Naive B cell (primary cell): ENCODE results near the gene SCGB1C1. TPM values are rescaled to one million over a fixed set of nuclear protein-coding genes. Genes with fewer than 3 reads are reported as not detected.

ENCODE experiments used
- ATAC-seq, 2 donors: fragments of 150-1000 bp; cut with Tn5 transposase; 2 replicates each; pipeline ENCODE4 v1.10.0; 2021; ENCODE audit warnings: low read depth in 2 of 2, mild to moderate bottlenecking in 2 of 2, moderate library complexity in 2 of 2
- DNase-seq: peaks from one replicate; pipeline ENCODE4 v3.0.0; 2022
- H3K27ac Mint-ChIP-seq, 6 donors: one replicate each; pipeline ENCODE4 v1.8.0; 2020 to 2022; ENCODE audit warnings: mild to moderate bottlenecking in 6 of 6, mixed read lengths in 6 of 6, moderate library complexity in 5 of 6, inconsistent platforms in 2 of 6
- H3K27me3 Mint-ChIP-seq, 3 donors: one replicate each; pipeline ENCODE4 v1.8.0; 2021 to 2022; ENCODE audit warnings: mixed read lengths in 3 of 3, mild to moderate bottlenecking in 1 of 3
- H3K36me3 Mint-ChIP-seq, 2 donors: one replicate each; pipeline ENCODE4 v1.8.0; 2020 to 2022; ENCODE audit warnings: mixed read lengths in 2 of 2, inconsistent platforms in 1 of 2, mild to moderate bottlenecking in 1 of 2
- H3K4me1 Mint-ChIP-seq, 3 donors: one replicate each; pipeline ENCODE4 v1.8.0; 2020 to 2022; ENCODE audit warnings: mixed read lengths in 3 of 3, inconsistent platforms in 1 of 3, mild to moderate bottlenecking in 1 of 3, moderate library complexity in 1 of 3
- H3K4me3 Mint-ChIP-seq, 8 donors: one replicate each; pipeline ENCODE4 v1.8.0; 2020 to 2022; ENCODE audit warnings: mild to moderate bottlenecking in 8 of 8, mixed read lengths in 8 of 8, moderate library complexity in 8 of 8, inconsistent platforms in 2 of 8
- H3K9me3 Mint-ChIP-seq, 7 donors: one replicate each; pipeline ENCODE4 v1.8.0; 2020 to 2022; ENCODE audit warnings: mixed read lengths in 7 of 7, mild to moderate bottlenecking in 5 of 7, inconsistent platforms in 2 of 7, moderate library complexity in 1 of 7
- polyA plus RNA-seq, 6 donors: library from polyadenylated mRNA; unstranded; fragments of 300-500 nt; fragmentation: Illumina TruSeq; gene quantifications; one replicate each; pipeline ENCODE4 v1.2.3, GENCODE V29; 2021; ENCODE audit warnings: low read depth in 6 of 6

The SCGB1C1 gene
- polyA plus RNA-seq, 6 donors from 2014 or later = 1.9 to 2.1 TPM; not detected in 4

DNA sequence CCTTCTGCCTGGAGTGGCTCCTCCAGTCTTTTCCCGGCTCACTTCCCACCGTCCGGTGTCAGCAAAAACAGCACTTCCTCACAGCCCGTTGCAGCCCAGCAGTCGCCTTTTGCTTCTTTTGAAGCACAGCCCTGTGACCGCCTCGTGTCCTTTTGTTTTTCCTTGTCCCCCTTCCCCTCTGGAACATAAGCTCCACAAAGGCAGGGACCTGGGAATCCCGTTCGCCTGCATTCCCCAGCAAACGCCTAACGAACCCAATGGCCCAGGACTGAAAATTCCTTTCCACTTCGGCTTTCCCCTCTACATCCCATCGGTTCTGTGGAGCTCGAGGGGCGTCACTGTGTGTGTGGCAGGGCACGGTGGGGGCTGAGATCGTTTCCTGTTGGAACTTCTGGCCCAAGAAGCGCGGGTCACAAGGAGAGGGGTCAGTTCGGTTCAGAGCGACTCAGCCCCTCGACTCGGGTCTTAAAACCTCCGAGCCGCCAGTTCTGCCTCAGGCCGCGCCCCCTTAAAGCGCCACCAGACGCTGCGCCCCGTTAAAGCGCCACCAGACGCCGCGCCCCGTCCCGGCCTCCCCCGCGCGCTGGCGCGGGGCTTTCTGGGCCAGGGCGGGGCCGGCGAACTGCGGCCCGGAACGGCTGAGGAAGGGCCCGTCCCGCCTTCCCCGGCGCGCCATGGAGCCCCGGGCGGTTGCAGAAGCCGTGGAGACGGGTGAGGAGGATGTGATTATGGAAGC, 15.5 kb downstream of the SCGB1C1 start:
- no peaks in the 10 kb centered on the region for H3K27me3 Mint-ChIP-seq
- H3K27ac Mint-ChIP-seq = peak overlapping the region; percentile 96 to 100 (median 99)
- peak; percentile 87 for DNase-seq
- H3K36me3 Mint-ChIP-seq = peaks cover 0 to 21% of the 10 kb centered on the region in 2 donors
- peak; percentile 64 to 66 for ATAC-seq
- H3K4me1 Mint-ChIP-seq = peaks cover 40 to 53% (median 47%) of the 10 kb centered on the region in 3 donors
- H3K9me3 Mint-ChIP-seq = peaks cover 0 to 2% (median 0%) of the 10 kb centered on the region in 7 donors
- H3K4me3 Mint-ChIP-seq = peak overlapping the region; percentile 94 to 100 (median 98)

DNA sequence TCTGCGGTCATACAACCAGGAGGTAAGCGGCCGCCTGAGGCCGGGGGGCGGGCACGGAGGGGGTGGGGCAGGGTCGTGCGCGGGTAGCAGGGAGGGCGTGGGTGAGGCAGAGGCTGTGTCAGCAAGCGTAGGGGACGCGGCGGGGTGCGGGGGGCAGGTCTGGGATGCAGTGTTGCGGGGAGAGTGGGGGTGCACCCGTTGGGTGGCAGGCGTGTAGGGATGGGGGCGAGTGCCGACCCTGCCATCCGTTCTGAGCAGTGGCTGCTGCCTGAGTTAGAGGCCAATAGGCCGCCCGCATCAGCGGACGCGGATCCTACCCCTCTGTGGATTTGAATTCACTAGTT, 16.0 kb downstream of the SCGB1C1 start:
- Mint-ChIP-seq H3K4me3 (peak overlapping the region; percentile 94 to 100 (median 98)), H3K27me3 (no peaks in the 10 kb centered on the region), H3K27ac (peak overlapping the region; percentile 91 to 100 (median 98)), H3K4me1 (peaks cover 35 to 47% (median 43%) of the 10 kb centered on the region in 3 donors), H3K36me3 (peaks cover 0 to 18% of the 10 kb centered on the region in 2 donors), H3K9me3 (peaks cover 0 to 2% (median 0%) of the 10 kb centered on the region in 7 donors)
- DNase-seq (no peak), ATAC-seq (peak; percentile 1 to 2)

DNA sequence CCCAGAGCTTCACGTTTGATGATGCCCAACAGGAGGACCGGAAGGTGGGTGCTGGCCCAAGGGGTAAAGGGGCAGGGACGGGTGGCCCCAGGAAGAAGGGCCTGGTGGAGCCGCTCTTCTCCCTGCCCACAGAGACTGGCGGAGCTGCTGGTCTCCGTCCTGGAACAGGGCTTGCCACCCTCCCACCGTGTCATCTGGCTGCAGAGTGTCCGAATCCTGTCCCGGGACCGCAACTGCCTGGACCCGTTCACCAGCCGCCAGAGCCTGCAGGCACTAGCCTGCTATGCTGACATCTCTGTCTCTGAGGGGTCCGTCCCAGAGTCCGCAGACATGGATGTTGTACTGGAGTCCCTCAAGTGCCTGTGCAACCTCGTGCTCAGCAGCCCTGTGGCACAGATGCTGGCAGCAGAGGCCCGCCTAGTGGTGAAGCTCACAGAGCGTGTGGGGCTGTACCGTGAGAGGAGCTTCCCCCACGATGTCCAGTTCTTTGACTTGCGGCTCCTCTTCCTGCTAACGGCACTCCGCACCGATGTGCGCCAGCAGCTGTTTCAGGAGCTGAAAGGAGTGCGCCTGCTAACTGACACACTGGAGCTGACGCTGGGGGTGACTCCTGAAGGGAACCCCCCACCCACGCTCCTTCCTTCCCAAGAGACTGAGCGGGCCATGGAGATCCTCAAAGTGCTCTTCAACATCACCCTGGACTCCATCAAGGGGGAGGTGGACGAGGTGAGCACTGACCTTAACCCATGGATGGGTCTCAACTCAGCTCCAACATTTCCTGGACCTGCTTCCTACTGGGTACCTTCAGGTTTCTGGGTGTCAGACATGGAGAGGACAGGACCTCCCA, 16.6 kb downstream of the SCGB1C1 start:
- peaks cover 32 to 43% (median 41%) of the 10 kb centered on the region in 3 donors for H3K4me1 Mint-ChIP-seq
- H3K27me3 Mint-ChIP-seq = no peaks in the 10 kb centered on the region
- H3K36me3 Mint-ChIP-seq = peaks cover 0 to 17% of the 10 kb centered on the region in 2 donors
- H3K9me3 Mint-ChIP-seq = peaks cover 0 to 2% (median 0%) of the 10 kb centered on the region in 7 donors
- H3K27ac Mint-ChIP-seq = peak overlapping the region in 4 of 6 donors; percentile 56 to 99 (median 98)
- DNase-seq = no peak
- peak overlapping the region; percentile 94 to 100 (median 98) for H3K4me3 Mint-ChIP-seq
- no peak for ATAC-seq

GRCh38 chr11:210122-210802, 17.4 kb downstream of the SCGB1C1 start:
- Mint-ChIP-seq H3K4me1 (peaks cover 29 to 41% (median 36%) of the 10 kb centered on the region in 3 donors), H3K9me3 (peaks cover 0 to 2% (median 0%) of the 10 kb centered on the region in 7 donors), H3K36me3 (peaks cover 0 to 17% of the 10 kb centered on the region in 2 donors), H3K27me3 (no peaks in the 10 kb centered on the region), H3K4me3 (peak overlapping the region; percentile 82 to 100 (median 98)), H3K27ac (peak overlapping the region in 2 of 6 donors; percentile 42 to 53)
- ATAC-seq (no peak), DNase-seq (no peak)

DNA sequence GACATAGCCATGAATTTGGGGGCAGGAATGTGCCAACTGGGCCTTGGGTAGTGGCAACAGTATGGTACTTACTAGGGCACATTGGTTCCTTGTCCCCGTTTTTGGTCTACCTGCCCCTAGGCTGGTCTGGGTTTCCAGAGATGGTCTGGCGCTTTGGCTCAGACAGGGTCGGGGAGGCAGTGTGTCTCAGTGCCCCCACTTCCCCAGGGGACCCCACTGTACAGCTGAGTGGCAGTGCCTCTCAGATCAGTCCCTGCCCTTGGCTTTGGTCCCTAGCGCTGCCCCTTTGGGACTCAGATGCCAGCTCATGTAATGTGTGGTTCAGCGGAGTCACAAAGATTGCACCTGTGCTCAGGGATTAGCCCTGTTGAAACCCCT, 17.9 kb downstream of the SCGB1C1 start:
- DNase-seq = no peak
- H3K27ac Mint-ChIP-seq = peak overlapping the region in 2 of 6 donors; percentile 26 to 36

DNA sequence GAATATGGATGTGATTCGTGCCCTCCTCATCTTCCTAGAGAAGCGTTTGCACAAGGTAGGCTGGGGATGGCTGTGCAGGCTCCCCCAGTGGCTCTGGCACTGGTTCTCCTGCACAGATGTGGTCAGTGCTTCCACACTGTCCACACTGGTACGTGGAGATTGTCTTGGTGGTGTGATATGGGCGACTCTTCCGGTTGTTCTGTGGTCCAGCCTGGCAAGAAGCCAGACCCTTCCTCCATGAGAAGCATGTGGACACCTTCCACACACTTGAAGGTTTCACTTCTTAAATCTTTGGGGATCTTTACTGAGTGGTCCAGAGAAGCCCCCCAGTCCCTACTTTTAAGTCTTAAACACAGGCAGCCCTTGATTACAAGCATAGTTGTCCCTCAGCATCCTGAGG, 18.4 kb downstream of the SCGB1C1 start:
- DNase-seq (no peak), ATAC-seq (no peak)
- peak overlapping the region in 3 of 6 donors; percentile 26 to 75 (median 36) for H3K27ac Mint-ChIP-seq
- peaks cover 0 to 2% (median 0%) of the 10 kb centered on the region in 7 donors for H3K9me3 Mint-ChIP-seq
- peaks cover 26 to 32% (median 29%) of the 10 kb centered on the region in 3 donors for H3K4me1 Mint-ChIP-seq
- peak overlapping the region in 4 of 8 donors; percentile 49 to 97 (median 64) for H3K4me3 Mint-ChIP-seq
- no peaks in the 10 kb centered on the region for H3K27me3 Mint-ChIP-seq
- peaks cover 0 to 17% of the 10 kb centered on the region in 2 donors for H3K36me3 Mint-ChIP-seq

More for the DNA sequence above, 17.9 kb downstream of the SCGB1C1 start:
- Mint-ChIP-seq H3K4me3 (peak overlapping the region in 6 of 8 donors; percentile 19 to 99 (median 84)), H3K9me3 (peaks cover 0 to 2% (median 0%) of the 10 kb centered on the region in 7 donors), H3K36me3 (peaks cover 0 to 17% of the 10 kb centered on the region in 2 donors), H3K27me3 (no peaks in the 10 kb centered on the region), H3K4me1 (peaks cover 29 to 37% (median 31%) of the 10 kb centered on the region in 3 donors)
- ATAC-seq = no peak

- peaks cover 23 to 27% (median 27%) of the 10 kb centered on the region in 3 donors for H3K4me1 Mint-ChIP-seq
These were observed 18.9 kb downstream of the SCGB1C1 start for GRCh38 chr11:211741-212140.

DNA sequence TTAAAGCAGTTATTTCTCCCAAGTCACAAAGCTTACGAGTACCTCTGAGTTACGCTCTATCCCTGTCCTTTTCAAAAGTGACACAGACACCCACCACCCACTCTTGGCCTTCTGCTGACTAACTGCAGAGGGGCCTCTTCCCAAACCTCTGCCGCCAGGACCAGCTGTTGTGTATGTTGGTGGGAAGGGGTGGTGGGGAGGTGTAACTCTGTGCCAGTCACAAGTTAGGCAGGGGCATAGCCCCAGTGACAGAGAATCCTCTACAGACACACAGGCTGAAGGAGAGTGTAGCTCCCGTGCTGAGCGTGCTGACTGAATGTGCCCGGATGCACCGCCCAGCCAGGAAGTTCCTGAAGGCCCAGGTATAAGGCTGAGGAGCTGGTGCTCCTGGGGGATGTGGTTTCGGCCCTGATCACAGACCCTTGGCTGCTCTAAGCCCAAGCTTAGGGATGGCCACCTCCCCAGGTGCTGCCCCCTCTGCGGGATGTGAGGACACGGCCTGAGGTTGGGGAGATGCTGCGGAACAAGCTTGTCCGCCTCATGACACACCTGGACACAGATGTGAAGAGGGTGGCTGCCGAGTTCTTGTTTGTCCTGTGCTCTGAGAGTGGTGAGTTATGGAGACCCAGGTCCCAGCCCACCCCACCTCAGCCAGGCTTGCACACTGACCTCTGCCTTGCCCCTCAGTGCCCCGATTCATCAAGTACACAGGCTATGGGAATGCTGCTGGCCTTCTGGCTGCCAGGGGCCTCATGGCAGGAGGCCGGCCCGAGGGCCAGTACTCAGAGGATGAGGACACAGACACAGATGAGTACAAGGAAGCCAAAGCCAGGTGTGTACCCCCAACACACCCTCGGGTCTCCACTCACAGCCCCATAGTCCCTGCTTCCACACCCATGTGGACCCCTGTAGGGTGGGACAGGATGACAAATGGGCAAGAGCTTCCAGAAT, 19.5 kb downstream of the SCGB1C1 start:
- no peak for DNase-seq
- no peak overlapping the region for H3K27ac Mint-ChIP-seq
- H3K36me3 Mint-ChIP-seq = peaks cover 0 to 10% of the 10 kb centered on the region in 2 donors
- peak overlapping the region in 2 of 8 donors; percentile 30 to 97 for H3K4me3 Mint-ChIP-seq
- H3K27me3 Mint-ChIP-seq = no peaks in the 10 kb centered on the region
- H3K9me3 Mint-ChIP-seq = peaks cover 0 to 2% (median 0%) of the 10 kb centered on the region in 7 donors
- H3K4me1 Mint-ChIP-seq = peaks cover 21 to 26% (median 23%) of the 10 kb centered on the region in 3 donors
- no peak for ATAC-seq

More at GRCh38 chr11:211741-212140, 18.9 kb downstream of the SCGB1C1 start:
- peaks cover 0 to 17% of the 10 kb centered on the region in 2 donors for H3K36me3 Mint-ChIP-seq
- peak overlapping the region in 2 of 6 donors; percentile 36 to 75 for H3K27ac Mint-ChIP-seq
- DNase-seq (no peak), ATAC-seq (no peak)
- H3K4me3 Mint-ChIP-seq = peak overlapping the region in 3 of 8 donors; percentile 51 to 97 (median 68)
- no peaks in the 10 kb centered on the region for H3K27me3 Mint-ChIP-seq
- peaks cover 0 to 2% (median 0%) of the 10 kb centered on the region in 7 donors for H3K9me3 Mint-ChIP-seq

- no peak for DNase-seq
- ATAC-seq = no peak
- no peaks in the 10 kb centered on the region for H3K27me3 Mint-ChIP-seq
- H3K36me3 Mint-ChIP-seq = peaks cover 0 to 8% of the 10 kb centered on the region in 2 donors
- H3K27ac Mint-ChIP-seq = no peak overlapping the region
- no peaks in the 10 kb centered on the region for H3K9me3 Mint-ChIP-seq
- peaks cover 18 to 25% (median 23%) of the 10 kb centered on the region in 3 donors for H3K4me1 Mint-ChIP-seq
- H3K4me3 Mint-ChIP-seq = no peak overlapping the region
These were observed 20.2 kb downstream of the SCGB1C1 start for GRCh38 chr11:213111-213510.

DNA sequence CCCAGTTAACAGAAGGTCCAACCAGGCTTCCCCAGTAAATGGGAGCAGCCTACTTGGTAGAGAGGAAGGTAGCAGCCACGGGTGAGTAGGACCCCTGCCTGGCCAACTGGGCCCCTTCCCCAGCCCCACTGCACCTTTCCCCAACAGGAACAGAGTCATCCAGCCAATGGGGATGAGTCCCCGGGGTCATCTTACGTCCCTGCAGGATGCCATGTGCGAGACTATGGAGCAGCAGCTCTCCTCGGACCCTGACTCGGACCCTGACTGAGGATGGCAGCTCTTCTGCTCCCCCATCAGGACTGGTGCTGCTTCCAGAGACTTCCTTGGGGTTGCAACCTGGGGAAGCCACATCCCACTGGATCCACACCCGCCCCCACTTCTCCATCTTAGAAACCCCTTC, 21.2 kb downstream of the SCGB1C1 start:
- DNase-seq (no peak), ATAC-seq (no peak)
- H3K27ac Mint-ChIP-seq = no peak overlapping the region
- H3K9me3 Mint-ChIP-seq = no peaks in the 10 kb centered on the region
- peaks cover 0 to 8% of the 10 kb centered on the region in 2 donors for H3K36me3 Mint-ChIP-seq
- H3K27me3 Mint-ChIP-seq = no peaks in the 10 kb centered on the region
- H3K4me1 Mint-ChIP-seq = peaks cover 14 to 23% (median 16%) of the 10 kb centered on the region in 3 donors
- H3K4me3 Mint-ChIP-seq = peak overlapping the region in 1 of 8 donors; percentile 57

DNA sequence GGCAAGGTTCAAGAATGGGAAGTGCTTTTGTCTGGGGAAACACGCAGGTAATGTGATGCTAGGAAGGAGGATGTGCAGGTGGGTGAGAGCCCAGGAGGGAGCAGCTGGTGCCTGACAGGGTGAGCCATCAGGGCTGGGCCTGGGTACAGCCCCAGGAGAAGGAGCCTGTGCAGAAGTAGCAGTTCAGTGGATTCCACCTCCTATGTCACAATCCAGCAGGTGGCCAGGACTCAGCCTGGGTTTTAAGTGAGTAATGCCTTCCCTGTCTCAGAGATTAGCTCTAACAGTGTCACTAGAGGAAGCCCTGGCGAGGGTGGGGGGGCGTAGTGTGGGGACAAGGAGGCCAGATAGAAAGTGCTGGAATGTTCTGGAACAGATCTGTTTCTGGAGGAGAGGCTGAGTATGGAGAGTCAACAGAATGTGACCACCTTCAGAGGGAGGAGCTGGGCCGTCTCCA, 22.7 kb downstream of the SCGB1C1 start:
- ATAC-seq (no peak), DNase-seq (no peak)
- Mint-ChIP-seq H3K27me3 (no peaks in the 10 kb centered on the region), H3K4me3 (peak overlapping the region in 1 of 8 donors; percentile 59), H3K9me3 (no peaks in the 10 kb centered on the region), H3K27ac (peak overlapping the region in 2 of 6 donors; percentile 76 to 89), H3K36me3 (peaks cover 4 to 8% of the 10 kb centered on the region in 2 donors), H3K4me1 (peaks cover 6 to 9% (median 7%) of the 10 kb centered on the region in 3 donors)
